A673 (cell line): ENCODE results near the gene PTPDC1. TPM values are rescaled to one million over a fixed set of nuclear protein-coding genes. Genes with fewer than 3 reads are reported as not detected.

Experiments used
- BruUV-seq: library from RNA; stranded (reverse); fragments of 400-500 nt; replicated peaks from 2 replicates; lab custom pipeline; 2021; lab: Mats Ljungman, UMichigan
- CTCF ChIA-PET: fragments of 300-600 bp; sonication (Branson Sonifier 250); formaldehyde crosslinking; loops from one replicate; lab custom pipeline; 2022; ENCODE audit warnings: antibody characterized with exemption; lab: Charles Lee
- POLR2A ChIA-PET: fragments of 300-600 bp; sonication (Branson Sonifier 250); formaldehyde crosslinking; loops from one replicate; lab custom pipeline; 2022; ENCODE audit warnings: antibody characterized with exemption; ENCODE audit not compliant: low non-redundant PET; lab: Charles Lee
- DNase-seq: peaks from one replicate; pipeline ENCODE4 v3.0.0-alpha.2; 2015; ENCODE audit warnings: low spot score
- H3K27ac ChIP-seq: fragments of 200-600 bp; sonication (generic); 2 replicates; pipeline ENCODE4 v1.5.1; 2016; ENCODE audit warnings: mixed run types, low read depth, mild to moderate bottlenecking, mixed read lengths, antibody characterized with exemption, low read length; ENCODE audit not compliant: poor library complexity, severe bottlenecking
- H3K27me3 ChIP-seq: fragments of 200-600 bp; sonication (generic); replicated peaks from 2 replicates; pipeline ENCODE4 v1.6.1; 2017; ENCODE audit warnings: mixed run types, low read depth, mild to moderate bottlenecking, mixed read lengths, antibody characterized with exemption, low read length; ENCODE audit not compliant: insufficient read depth, poor library complexity
- H3K36me3 ChIP-seq: fragments of 200-600 bp; sonication (generic); 2 replicates; pipeline ENCODE4 v1.6.1; 2016; ENCODE audit warnings: mixed run types, mild to moderate bottlenecking, mixed read lengths, antibody characterized with exemption, low read length; ENCODE audit not compliant: insufficient read depth, poor library complexity, severe bottlenecking
- H3K4me1 ChIP-seq: fragments of 200-600 bp; sonication (generic); 2 replicates; pipeline ENCODE4 v1.6.1; 2017; ENCODE audit warnings: mixed run types, mild to moderate bottlenecking, mixed read lengths, antibody characterized with exemption, low read length; ENCODE audit not compliant: insufficient read depth, poor library complexity, severe bottlenecking
- H3K4me3 ChIP-seq: fragments of 200-600 bp; sonication (generic); 2 replicates; pipeline ENCODE4 v1.5.1; 2016; ENCODE audit warnings: low read depth, mixed run types, mild to moderate bottlenecking, mixed read lengths, low read length; ENCODE audit not compliant: poor library complexity, severe bottlenecking
- H3K9me3 ChIP-seq: fragments of 200-600 bp; sonication (generic); 2 replicates; pipeline ENCODE4 v1.6.1; 2016; ENCODE audit warnings: mixed run types, low read depth, mild to moderate bottlenecking, mixed read lengths, antibody characterized with exemption, low read length; ENCODE audit not compliant: poor library complexity, severe bottlenecking
- CTCF ChIP-seq: fragments of 300-800, 200-600 bp; sonication (generic); conservative IDR thresholded peaks from 2 replicates; pipeline ENCODE4 v1.5.1; 2017; ENCODE audit warnings: low read depth, mild to moderate bottlenecking, antibody characterized with exemption, low read length, moderate library complexity, mixed read lengths
- EZH2 ChIP-seq: fragments of 200-600 bp; sonication (generic); IDR thresholded peaks from 2 replicates; pipeline ENCODE4 v1.6.1; 2017; ENCODE audit warnings: borderline replicate concordance, low read depth, mild to moderate bottlenecking, mixed read lengths, antibody characterized with exemption, low read length; ENCODE audit not compliant: poor library complexity, severe bottlenecking
- intact Hi-C: fragments of 100-400 bp; cut with micrococcal nuclease; formaldehyde crosslinking; loops from one replicate; pipeline ENCODE4 v1.10.0; 2022; ENCODE audit not compliant: unreplicated experiment
- total RNA-seq: library from RNA; stranded (reverse); gene quantifications from 2 replicates; pipeline ENCODE4 v1.2.3, GENCODE V29; 2021

PTPDC1 gene
- total RNA-seq, 1 experiment from 2014 or later: 3.5 TPM

DNA sequence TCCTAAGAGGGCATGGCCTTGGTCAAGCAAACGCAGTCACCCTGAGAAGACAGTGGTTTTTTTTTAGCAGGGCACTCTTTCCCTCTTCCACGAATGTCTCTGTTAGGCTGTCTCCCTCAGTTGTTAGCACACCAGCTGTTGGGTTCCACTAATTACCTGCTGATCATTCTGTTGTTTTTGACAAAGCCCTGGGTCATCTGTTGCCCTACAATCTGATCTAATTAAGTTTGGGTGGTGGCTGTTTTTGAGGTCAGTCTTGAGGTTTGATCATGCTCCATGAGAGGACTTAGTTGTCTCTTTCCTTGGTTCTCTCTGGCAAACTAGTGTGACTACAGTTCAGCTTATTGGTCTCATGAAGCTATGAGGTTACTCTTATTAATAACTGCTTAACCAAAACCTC is 5.0 kb upstream of the PTPDC1 start:
- TF ChIP-seq CTCF: no peak
- TF ChIP-seq EZH2: no peak
- H3K36me3 ChIP-seq: no peaks in the 10 kb centered on the region
- H3K9me3 ChIP-seq: no peaks in the 10 kb centered on the region
- H3K4me3 ChIP-seq: no peak overlapping the region
- no peak overlapping the region for H3K27ac ChIP-seq
- intact Hi-C loops: no loop called here
- no peaks in the 10 kb centered on the region for H3K27me3 ChIP-seq
- no peaks in the 10 kb centered on the region for H3K4me1 ChIP-seq
- ChIA-PET POLR2A (no interaction called here), CTCF (no interaction called here)
- DNase-seq: no peak
- no TSS peak for BruUV-seq

- CTCF ChIA-PET: no interaction called here
- no TSS peak for BruUV-seq
- Histone ChIP-seq H3K9me3 (no peaks in the 10 kb centered on the region), H3K36me3 (no peaks in the 10 kb centered on the region), H3K4me3 (no peak overlapping the region), H3K27me3 (no peaks in the 10 kb centered on the region), H3K27ac (no peak overlapping the region), H3K4me1 (no peaks in the 10 kb centered on the region)
- no peak for DNase-seq
- POLR2A ChIA-PET: no interaction called here
- intact Hi-C loops: no loop called here
- TF ChIP-seq EZH2 (no peak), CTCF (no peak)
Measured at GRCh38 chr9:94080249-94080648, 4.0 kb upstream of the PTPDC1 start.

DNA sequence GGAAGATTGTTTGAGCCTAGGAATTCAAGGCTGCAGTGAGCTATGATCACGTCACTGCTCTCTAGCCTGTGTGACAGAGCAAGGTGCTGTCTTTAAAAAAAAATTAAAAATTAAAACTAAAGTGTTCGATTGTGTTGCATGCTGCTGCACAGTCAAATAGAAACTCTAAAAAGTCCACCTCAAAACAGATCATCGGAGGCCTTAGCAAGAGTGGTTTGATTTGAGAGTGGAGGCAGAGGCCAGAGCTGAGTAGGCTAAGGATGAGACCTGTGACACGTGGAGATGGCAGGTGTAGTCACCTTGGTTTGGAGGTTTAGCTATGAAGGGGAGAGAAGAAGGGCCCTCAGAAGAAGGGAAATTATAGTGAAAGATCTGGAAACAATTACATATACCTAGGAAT is 2.8 kb upstream of the PTPDC1 start:
- Histone ChIP-seq H3K27ac (no peak overlapping the region), H3K9me3 (no peaks in the 10 kb centered on the region), H3K4me1 (no peaks in the 10 kb centered on the region), H3K27me3 (no peaks in the 10 kb centered on the region), H3K4me3 (no peak overlapping the region), H3K36me3 (no peaks in the 10 kb centered on the region)
- no TSS peak for BruUV-seq
- no peak for DNase-seq
- TF ChIP-seq CTCF: no peak
- no peak for TF ChIP-seq EZH2
- ChIA-PET POLR2A (no interaction called here), CTCF (no interaction called here)
- intact Hi-C loops: no loop called here
